Skin epidermis (tissue), 12 donors: ENCODE measurements around the gene SORCS1.

Source experiments
- H3K27ac ChIP-seq, 21 experiments: fragments of 200-600 bp; sonication (generic) in 11 of 21; one replicate each; pipeline ENCODE4 v1.5.0; 2020; ENCODE audit warnings: mild to moderate bottlenecking in 3 of 21, inconsistent platforms in 2 of 21, moderate library complexity in 2 of 21
- H3K4me3 ChIP-seq, 7 experiments: fragments of 200-600 bp; sonication (generic) in 2 of 7; one replicate each; pipeline ENCODE4 v1.5.0; 2020; ENCODE audit warnings: inconsistent platforms in 2 of 7, mild to moderate bottlenecking in 2 of 7, moderate library complexity in 1 of 7

Gene SORCS1

DNA sequence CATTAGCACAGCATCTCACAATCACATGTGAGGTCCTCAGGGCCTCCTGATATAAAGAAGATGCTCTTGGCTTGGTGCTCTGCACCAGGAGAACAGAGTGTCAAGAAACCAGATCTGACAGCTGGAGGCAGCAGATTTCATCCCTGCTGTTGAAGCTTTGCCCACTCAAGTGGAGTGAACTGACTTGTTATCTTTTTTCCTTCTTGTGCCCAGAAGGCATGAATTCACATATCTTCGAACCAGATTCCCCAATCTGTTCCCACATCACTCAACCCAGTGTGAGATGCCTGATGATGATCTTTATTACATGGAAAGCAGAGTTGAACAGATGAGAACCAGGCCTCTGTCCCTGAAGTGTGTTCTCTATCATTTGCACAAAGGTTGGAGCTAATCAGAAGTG is 521.0 kb downstream of the SORCS1 start:
- Histone ChIP-seq H3K27ac (no peak overlapping the region), H3K4me3 (no peak overlapping the region)

- H3K27ac ChIP-seq = no peak overlapping the region
- H3K4me3 ChIP-seq = no peak overlapping the region
Observed at GRCh38 chr10:106637873-106638272, 526.6 kb downstream of the SORCS1 start.

- H3K27ac ChIP-seq = no peak overlapping the region
- H3K4me3 ChIP-seq = no peak overlapping the region
Observed at GRCh38 chr10:106636766-106637491, 527.6 kb downstream of the SORCS1 start.

DNA sequence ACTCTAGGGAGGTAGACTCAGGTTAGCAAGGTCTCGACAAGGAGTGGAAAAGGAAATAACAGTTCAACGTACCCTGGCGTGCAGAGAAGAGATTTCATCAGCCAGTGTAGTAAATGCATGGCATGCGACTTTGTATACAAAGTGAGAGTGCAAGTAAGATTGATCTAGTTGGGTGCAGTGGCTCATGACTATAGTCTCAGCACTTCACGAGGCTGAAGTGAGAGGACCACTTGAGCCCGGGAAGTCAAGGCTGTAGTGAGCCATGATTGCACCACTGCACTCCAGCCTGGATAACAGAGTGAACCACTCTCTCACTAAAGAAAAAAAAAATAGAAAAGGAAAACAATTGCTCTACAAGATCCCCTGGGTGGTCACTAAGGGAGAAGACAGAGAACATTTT is 528.6 kb downstream of the SORCS1 start:
- H3K27ac ChIP-seq = no peak overlapping the region
- H3K4me3 ChIP-seq = no peak overlapping the region

DNA sequence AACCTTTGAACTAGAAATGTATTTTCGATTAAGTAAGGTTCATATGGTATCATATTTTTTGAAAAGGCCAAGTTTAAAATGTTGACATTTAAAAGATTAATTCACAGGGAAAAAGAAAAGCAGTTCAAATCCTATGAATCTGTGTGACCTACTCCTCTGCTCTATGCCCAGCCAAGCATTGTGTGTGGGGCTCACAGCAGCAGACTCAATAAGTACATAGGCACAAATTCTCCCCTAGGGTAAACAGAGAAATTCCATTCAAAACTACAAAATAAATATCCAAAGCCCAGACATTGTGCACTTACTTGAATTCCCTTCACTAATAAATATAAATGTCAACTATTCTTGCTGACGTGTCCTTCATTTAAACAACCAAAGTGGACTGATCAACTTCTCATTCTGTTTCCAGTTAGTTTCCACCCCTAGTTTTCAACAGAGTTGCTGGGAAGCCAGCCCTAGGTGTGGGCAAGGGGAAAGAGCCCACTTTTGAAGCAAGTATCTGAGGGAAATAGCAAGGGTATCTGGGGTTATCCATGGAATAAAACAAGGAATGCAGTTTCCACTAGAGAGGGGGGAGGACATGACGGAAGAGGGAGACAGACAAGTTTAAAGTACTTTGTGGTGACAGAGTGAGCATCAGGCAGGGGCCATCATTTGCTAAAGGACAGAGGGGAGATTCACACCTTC is 533.3 kb downstream of the SORCS1 start:
- Histone ChIP-seq H3K4me3 (no peak overlapping the region), H3K27ac (no peak overlapping the region)

DNA sequence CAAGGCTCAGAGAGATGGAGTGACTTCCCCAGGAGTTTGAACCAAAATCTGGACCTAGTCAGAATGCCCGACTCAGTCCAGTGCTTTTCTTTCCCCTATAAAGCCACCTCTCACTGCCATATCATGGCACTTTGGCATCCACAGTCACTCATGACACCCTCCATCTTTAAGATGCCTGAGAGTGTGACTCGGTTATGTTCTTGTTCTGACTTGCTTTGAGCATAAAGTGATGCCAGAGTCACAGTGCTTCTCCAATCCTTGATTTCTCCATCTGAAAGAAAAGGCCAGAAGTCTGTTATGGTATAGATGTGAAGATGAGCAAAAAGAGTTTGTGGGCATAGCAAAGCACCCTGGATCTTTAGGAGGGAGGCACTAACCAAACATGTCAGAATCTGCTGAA is 538.1 kb downstream of the SORCS1 start:
- H3K27ac ChIP-seq = no peak overlapping the region
- no peak overlapping the region for H3K4me3 ChIP-seq

DNA sequence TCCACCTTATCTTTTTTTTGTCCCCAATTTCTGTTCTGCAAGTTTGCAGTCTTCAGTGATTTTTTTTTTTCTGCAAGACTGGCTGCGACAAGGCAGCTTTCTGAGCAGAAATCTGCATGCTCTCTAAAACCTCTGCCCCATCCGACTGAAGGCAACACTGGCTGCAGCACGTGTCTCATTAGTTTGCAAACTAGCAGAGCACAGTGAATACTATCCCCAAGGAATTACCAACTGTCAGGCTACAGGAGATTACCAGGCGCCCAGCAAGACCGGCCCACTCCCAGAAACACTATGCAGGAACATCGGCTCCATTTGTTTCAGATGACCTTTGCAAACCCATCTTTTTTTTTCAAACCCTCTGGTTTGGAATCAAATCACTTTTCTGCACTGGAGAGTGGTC is 538.8 kb downstream of the SORCS1 start:
- no peak overlapping the region for H3K27ac ChIP-seq
- no peak overlapping the region for H3K4me3 ChIP-seq

DNA sequence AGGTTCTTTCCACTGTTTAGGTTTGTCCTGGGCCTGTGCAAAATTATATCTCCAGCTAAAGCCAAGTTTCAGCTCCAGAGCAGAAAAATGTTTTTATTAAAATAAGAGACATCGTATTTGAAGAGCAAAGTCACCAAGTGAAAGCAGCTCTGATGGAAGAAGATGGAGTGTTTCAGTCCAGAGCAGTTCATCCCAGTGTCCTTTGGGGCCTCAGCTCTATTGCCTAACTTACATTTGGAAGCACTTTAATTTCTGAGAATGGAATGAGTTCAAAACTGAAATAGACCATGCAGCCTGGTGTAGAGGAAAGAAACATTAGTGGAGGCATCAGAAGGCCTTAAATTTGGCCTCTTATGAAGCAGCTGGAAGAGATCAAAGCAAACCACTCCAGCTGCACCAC is 545.2 kb downstream of the SORCS1 start:
- Histone ChIP-seq H3K27ac (no peak overlapping the region), H3K4me3 (no peak overlapping the region)

DNA sequence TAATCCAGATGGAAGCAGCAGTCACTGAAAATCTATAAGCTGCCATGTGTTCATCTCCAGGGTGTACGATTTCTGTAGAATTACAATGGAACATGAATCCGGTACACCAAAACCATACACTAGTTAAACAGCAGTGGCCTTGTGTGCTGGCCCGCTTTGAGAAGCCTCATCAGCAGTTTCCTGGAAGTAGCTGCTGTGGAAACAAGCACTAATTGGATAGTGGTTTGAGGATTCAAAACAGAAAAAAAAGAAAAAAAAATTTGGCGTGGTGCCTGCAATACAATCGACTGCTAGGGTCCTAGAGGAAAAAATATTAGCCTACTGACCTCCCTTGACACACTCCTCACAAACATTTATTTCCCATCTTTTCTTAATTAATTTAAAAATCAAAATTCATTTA is 545.9 kb downstream of the SORCS1 start:
- Histone ChIP-seq H3K4me3 (no peak overlapping the region), H3K27ac (no peak overlapping the region)

- no peak overlapping the region for H3K27ac ChIP-seq
Observed at GRCh38 chr10:106615081-106615480, 549.4 kb downstream of the SORCS1 start.

GRCh38 chr10:106614293-106614692 is 550.2 kb downstream of the SORCS1 start:
- H3K27ac ChIP-seq = no peak overlapping the region
- no peak overlapping the region for H3K4me3 ChIP-seq

More at GRCh38 chr10:106615081-106615480, 549.4 kb downstream of the SORCS1 start:
- H3K4me3 ChIP-seq = no peak overlapping the region

DNA sequence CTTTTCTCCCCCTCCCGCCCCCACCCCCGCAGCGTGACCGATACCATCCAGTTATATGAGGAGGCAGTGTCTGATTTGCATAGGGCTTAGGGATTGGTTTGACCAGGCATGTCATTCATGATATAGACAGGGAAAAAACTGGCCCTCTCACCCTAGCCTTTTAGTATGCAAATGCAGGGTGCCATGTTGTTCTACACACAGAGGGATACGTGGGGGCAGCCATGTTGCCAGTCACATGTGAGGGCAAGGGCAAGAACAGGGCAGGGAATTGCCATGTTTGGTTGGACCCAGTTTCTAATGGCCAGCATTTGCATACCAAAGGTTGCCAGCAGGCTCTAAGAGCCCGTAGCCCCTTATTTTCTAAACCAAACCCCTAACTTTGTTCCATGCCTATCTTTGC is 552.1 kb downstream of the SORCS1 start:
- Histone ChIP-seq H3K27ac (no peak overlapping the region), H3K4me3 (no peak overlapping the region)

- H3K27ac ChIP-seq = no peak overlapping the region
- H3K4me3 ChIP-seq = no peak overlapping the region
Observed at GRCh38 chr10:106609470-106610266, 554.8 kb downstream of the SORCS1 start.

- Histone ChIP-seq H3K4me3 (no peak overlapping the region), H3K27ac (no peak overlapping the region)
Observed at GRCh38 chr10:106608066-106608465, 556.4 kb downstream of the SORCS1 start.

GRCh38 chr10:106595281-106595680 is 569.2 kb downstream of the SORCS1 start:
- H3K27ac ChIP-seq = no peak overlapping the region
- no peak overlapping the region for H3K4me3 ChIP-seq

DNA sequence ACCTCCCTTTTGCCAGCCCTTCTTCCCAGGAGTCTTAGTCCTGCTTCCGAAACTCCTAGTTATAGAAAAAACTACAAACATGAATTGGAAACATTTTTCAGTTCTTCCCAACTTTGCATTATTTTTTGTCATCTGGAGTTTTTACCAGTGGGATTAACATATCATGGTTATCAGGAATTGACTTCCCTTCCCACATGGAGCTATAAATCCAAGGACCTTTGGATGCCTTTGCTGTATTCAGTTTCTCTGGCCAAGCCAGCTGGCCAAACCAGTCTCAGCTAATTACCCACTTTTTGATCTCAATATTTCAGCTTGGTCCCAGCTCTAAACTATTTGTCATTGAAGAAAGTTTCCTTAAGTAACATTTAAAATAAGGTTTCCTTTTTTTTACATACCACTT is 570.6 kb downstream of the SORCS1 start:
- Histone ChIP-seq H3K27ac (no peak overlapping the region), H3K4me3 (no peak overlapping the region)

- H3K27ac ChIP-seq = no peak overlapping the region
- no peak overlapping the region for H3K4me3 ChIP-seq
Observed at GRCh38 chr10:106592396-106592795, 572.1 kb downstream of the SORCS1 start.

DNA sequence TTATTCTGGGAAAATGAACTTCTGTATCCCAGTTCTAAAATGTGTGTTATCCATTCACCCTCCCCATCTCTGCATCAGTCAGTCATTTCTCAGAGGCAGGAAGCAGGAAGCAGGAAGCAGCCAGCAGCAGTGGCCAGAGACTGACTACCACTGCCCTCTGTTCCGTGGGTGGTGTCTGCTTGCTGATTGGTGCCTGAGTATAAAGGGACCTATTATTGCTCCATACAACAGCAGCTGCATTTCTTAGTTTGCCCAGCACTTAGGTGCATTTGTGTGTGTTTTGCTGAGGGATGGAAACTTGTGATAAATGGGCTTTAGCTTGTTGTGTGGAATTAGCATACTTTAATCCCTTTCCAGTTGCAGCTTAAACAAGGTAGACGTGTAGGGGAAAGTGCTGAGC is 582.2 kb downstream of the SORCS1 start:
- Histone ChIP-seq H3K4me3 (no peak overlapping the region), H3K27ac (no peak overlapping the region)

DNA sequence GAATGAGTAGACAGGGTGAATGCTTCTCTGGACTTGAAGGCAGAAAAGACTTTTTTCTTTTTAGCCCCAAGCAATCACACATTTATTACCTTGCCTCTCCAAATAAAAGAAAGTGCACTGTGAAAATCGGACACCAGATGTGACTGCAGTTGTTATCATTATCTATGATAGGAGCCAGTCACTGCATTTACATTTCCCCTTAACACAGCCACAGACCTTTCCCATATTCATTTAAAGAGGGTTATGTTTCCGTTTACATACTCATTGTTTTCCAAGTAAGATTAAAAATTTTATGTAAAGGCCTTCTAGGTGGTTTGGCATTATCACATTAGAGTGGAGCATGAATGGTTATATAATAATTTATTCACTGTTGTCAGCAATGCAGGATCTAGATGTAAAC is 586.8 kb downstream of the SORCS1 start:
- H3K4me3 ChIP-seq = no peak overlapping the region
- no peak overlapping the region for H3K27ac ChIP-seq

- no peak overlapping the region for H3K27ac ChIP-seq
- H3K4me3 ChIP-seq = no peak overlapping the region
Observed at GRCh38 chr10:106577266-106577665, 587.2 kb downstream of the SORCS1 start.

- no peak overlapping the region for H3K4me3 ChIP-seq
- no peak overlapping the region for H3K27ac ChIP-seq
Observed at GRCh38 chr10:106576534-106576933, 588.0 kb downstream of the SORCS1 start.
